ENCODE data around the gene IER2. TPM values are rescaled to one million over a fixed set of nuclear protein-coding genes. Genes with fewer than 3 reads are reported as not detected.

IER2 gene
- total and polyA plus RNA-seq, 2 of the 8 experiments (the other 6 are each of a cell fraction or from before 2014, with no cell fraction given) = 84.5 to 138 TPM

DNA sequence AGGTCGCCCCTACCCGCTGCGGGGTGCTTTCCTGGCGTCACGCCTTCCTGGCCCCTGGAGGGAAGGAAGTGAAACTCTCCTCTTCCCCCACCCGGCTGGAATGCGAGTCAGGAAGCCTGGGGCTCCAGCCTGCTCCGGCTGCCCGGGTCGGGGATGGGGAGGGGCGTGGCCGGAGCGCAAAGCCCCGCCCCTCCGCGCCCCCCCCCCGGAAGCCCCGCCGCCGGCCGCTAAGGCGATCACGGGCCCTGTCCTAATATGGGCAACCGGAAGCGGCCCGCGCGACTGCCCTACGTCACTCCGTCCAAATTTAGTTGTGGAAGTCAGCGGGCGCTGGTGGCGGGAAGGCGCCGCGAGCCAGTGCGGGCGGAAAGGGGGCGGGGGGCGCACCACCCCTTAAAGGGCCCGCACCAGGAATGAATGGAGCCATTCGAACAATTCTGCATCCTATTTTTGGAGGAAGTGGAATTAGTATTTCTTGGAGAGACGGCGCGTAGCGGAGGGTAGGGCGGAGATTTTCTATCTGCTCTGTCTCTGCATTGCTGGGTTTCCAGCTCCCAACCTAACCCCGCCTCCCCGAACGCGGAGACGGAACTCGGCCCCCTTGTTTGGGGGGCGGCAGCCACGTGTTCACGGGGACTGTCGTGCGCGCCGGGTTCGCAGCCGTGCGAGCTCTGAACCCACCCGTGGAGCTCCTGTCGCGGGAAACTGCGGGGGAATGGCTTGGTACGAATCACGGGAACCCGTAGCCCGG lies 1.6 kb downstream of the IER2 start (continued):
- TF ChIP-seq RAD21 (IDR thresholded peaks at IDR 0.05 in 1 of 2, conservative IDR thresholded peaks at IDR 0.05 in 1 of 2; ENCODE audit: low read depth in 2 of 2, low read length in 2 of 2) (0 out of 4 replicates have a peak, but pooled peaks of 1 of the 2 experiments have one; percentile 1), EGR1 (IDR thresholded peaks at IDR 0.05; ENCODE audit: borderline replicate concordance, low read depth, low read length) (peak; percentile 76; the same call in 1 of the 2 replicates), ATF2 (IDR thresholded peaks at IDR 0.05; ENCODE audit: low read length) (peak; percentile 12; the same call in 1 of the 2 replicates), CHD2 (IDR thresholded peaks at IDR 0.05; ENCODE audit: low read length) (no peak), SP4 (IDR thresholded peaks at IDR 0.05; ENCODE audit: low read length) (no peak; the same call in 1 of the 2 replicates), RNF2 (IDR thresholded peaks at IDR 0.05; ENCODE audit: borderline replicate concordance, low read depth, low read length, missing control alignments, poor library complexity, severe bottlenecking) (no peak), MAX (IDR thresholded peaks at IDR 0.05) (peak; percentile 92), KDM4A (IDR thresholded peaks at IDR 0.05; ENCODE audit: low read depth, low read length, severe bottlenecking) (no peak), SAP30 (IDR thresholded peaks at IDR 0.05; ENCODE audit: insufficient read depth, insufficient replicate concordance, low read length) (no peak), SIRT6 (IDR thresholded peaks at IDR 0.05; ENCODE audit: low read length) (no peak), CEBPB (IDR thresholded peaks at IDR 0.05; ENCODE audit: low read depth, low read length) (no peak), EZH2 (IDR thresholded peaks at IDR 0.05; ENCODE audit: low read depth, low read length, severe bottlenecking) (no peak)
- TF ChIP-seq, protein P1, sequence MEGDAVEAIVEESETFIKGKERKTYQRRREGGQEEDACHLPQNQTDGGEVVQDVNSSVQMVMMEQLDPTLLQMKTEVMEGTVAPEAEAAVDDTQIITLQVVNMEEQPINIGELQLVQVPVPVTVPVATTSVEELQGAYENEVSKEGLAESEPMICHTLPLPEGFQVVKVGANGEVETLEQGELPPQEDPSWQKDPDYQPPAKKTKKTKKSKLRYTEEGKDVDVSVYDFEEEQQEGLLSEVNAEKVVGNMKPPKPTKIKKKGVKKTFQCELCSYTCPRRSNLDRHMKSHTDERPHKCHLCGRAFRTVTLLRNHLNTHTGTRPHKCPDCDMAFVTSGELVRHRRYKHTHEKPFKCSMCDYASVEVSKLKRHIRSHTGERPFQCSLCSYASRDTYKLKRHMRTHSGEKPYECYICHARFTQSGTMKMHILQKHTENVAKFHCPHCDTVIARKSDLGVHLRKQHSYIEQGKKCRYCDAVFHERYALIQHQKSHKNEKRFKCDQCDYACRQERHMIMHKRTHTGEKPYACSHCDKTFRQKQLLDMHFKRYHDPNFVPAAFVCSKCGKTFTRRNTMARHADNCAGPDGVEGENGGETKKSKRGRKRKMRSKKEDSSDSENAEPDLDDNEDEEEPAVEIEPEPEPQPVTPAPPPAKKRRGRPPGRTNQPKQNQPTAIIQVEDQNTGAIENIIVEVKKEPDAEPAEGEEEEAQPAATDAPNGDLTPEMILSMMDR (IDR thresholded peaks at IDR 0.05; ENCODE audit: control extremely low read depth in 1 of 3, insufficient read depth in 1 of 3, low read depth in 1 of 3, low read length in 3 of 3) = no peak
- TF ChIP-seq, protein P2, sequence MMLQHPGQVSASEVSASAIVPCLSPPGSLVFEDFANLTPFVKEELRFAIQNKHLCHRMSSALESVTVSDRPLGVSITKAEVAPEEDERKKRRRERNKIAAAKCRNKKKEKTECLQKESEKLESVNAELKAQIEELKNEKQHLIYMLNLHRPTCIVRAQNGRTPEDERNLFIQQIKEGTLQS (IDR thresholded peaks at IDR 0.05; ENCODE audit: insufficient read depth, low read depth, low read length) = no peak

Measured in H1 (cell line).